ENCODE data around the gene RNASE12.
"Not testable (repeated sequence)": the region's sequence is repeated elsewhere in the genome, so short reads cannot be mapped to it uniquely, and the experiment has no call there.

The RNASE12 gene

DNA sequence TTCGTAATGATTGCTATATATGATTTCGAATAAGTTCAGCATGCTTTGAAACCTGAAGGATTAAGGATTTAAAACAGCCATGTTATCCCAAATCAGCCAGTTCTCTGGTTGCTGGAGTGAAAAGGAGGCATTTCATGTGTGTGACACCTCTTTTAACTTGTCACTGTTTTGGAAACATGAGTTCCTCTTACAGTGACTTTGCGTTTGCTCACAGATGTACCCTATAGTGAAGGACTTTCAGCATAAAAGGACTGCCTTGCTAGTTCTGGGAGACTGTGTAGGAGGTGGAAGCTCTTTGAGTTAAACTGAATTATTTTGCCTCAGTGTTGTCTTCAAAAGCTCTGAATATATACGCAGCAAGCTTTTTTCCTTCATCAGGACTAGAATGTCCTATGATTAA lies 10.9 kb downstream of the RNASE12 start:
- DNase-seq (ENCODE audit: low spot score), result no peak

DNA sequence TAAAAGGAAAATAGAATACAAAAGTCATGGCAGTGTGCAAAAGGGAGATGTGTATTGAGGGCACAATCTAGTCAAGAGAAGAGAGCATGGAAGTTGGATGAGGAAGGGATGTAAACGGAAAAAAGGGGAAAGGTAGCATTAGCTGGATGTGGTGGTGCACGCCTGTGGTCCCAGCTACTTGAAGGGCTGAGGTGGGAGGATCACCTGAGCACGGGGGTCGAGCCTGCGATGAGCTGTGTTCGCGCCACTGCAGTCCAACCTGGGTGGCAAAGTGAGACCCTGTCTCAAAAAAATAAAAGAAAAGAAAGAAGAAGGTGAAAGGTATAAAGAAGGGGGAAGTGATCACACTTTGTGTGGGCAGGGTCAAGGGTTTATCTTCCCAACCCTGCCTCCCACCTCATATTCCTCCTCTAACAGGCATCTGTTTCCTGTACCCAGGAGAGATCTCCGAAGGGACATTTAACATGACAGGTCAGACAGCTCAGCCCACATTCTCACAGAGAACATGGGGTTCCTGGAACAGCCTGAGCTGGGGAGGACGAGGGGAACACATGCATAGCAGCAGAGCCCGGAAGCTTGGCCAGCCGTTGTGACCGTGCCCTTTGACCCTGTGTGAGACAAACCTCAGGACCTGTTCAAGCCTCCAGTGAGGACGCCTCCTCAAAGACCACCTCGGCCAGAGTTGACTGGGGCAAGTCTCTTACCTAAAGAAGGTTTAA lies 12.2 kb downstream of the RNASE12 start:
- no peak for DNase-seq (ENCODE audit: low spot score)

- DNase-seq (ENCODE audit: low spot score), result no peak
These were observed 12.9 kb downstream of the RNASE12 start for GRCh38 chr14:20578325-20578724.

GRCh38 chr14:20572382-20572990 lies 18.7 kb downstream of the RNASE12 start:
- not testable (repeated sequence) for DNase-seq (ENCODE audit: low spot score)

DNA sequence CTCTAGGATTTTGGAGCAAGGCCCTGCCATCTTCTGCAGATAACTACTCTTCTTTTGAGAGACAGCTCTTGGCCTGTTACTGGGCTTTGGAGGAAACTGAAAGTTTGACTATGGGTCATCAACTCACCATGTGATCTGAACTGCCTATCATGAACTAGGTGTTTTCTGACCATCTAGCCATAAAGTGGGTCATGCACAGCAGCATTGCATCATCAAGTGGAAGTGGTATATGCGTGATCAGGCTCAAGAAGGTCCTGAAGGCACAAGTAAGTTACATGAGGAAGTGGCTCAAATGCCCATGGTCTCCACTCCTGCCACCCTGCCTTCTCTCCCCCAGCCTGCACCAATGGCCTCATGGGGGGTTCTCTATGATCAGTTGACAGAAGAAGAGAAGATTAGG lies 20.5 kb downstream of the RNASE12 start:
- not testable (repeated sequence) for DNase-seq (ENCODE audit: low spot score)

DNA sequence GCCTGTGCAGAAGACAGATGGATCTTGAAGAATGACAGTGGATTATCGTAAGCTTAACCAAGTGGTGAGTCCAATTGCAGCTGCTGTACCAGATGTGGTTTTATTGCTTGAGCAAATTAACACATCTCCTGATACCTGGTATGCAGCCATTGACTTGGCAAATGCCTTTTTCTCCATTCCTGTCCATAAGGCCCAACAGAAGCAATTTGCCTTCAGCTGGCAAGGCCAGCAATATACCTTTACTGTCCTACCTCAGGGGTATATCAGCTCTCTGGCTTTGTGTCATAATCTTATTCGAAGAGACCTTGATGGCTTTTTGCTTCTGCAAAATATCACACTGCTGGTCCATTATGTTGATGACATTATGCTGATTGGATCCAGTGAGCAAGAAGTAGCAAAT lies 21.3 kb downstream of the RNASE12 start:
- DNase-seq (ENCODE audit: low spot score), result not testable (repeated sequence)

GRCh38 chr14:20569066-20569465 lies 22.1 kb downstream of the RNASE12 start:
- no peak for DNase-seq (ENCODE audit: low spot score)

- DNase-seq (ENCODE audit: low spot score), result no peak
These were observed 22.8 kb downstream of the RNASE12 start for GRCh38 chr14:20568393-20568792.

GRCh38 chr14:20567199-20567598 lies 24.0 kb downstream of the RNASE12 start:
- DNase-seq (ENCODE audit: low spot score), result not testable (repeated sequence)

DNA sequence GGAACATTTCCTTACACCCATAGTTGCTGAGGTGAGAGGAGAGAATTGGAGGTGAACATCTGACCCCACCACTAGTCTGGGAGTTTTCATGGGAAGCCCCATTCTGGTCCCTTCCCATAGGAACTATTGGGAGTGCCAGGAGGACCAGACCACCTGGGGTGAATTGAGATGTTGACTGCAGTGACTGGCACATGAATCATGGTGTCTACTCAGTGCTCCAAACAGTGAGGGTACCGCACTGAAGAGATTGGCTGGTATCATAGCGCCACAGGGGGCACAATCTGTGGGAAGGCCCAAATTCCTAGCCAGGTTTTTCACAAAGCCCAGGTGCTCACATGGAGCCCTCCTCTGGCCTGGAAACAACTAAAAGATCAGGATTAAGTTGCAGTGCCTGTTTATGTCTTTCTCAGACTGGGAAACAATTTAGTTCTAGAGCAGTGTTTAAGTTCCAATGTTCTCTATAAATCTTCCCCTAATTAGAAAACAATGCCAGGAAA lies 26.6 kb downstream of the RNASE12 start:
- DNase-seq (ENCODE audit: low spot score), result no peak

DNA sequence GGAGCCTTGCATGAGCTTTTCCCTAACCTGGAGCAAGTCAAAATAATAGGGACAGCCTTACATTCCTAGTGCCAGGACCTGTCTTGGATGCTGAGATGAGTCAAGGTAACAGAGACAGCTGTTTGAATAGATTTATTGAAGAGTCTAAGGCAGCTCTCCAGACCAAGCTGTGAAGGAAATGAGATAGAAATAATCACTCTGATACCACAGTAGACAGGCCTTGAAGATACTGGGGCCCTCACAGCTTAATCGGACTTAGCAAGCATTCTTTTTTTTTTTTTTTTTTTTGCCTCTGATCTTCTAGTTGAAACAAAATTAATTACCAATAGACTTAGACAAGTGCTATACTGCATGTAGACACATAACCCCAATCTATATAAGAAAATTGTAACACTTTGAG lies 27.2 kb downstream of the RNASE12 start:
- no peak for DNase-seq (ENCODE audit: low spot score)

- DNase-seq (ENCODE audit: low spot score), result no peak
These were observed 30.2 kb downstream of the RNASE12 start, which contains the start of gene RNASE9 for GRCh38 chr14:20560961-20561360. Gene RNASE9 (minus strand): TSS chr14:20561047.

DNA sequence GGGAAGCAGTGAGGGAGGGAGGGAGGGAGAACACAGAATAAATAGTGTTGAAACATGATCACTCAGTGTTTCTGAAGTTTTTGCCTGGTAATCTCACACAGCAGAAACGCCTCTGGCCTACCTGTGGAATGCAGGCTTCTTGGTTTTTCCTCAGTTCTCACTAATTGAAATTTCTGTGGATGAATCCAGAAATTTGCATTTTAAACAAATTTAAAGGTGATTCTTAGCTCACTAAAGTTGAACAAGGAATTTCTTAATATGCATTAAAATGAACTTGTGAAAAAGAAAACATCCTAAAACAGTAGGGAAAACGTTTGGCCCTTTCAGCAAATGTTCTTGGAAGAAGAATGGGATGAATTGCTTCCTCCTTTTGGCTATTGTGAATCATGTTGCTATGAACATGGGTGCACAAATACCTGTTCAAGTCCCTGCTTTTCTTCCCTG lies 31.7 kb downstream of the RNASE12 start:
- no peak for DNase-seq (ENCODE audit: low spot score)

DNA sequence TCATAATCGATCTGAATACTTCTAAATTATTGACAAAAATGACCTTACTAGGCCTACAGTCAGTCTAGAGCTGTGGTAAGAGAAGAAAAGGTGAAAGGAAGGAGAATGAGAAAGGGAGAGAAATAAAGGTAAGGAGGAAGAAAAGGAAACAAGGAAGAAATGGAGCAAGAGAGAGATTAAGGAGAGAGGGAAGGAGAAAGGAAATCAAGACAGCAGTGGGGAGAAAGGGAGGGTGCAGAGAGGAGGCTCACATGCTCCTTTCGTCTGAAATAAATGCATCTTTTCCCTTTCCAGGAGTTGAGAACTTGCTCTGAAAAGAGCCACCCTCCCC lies 34.0 kb downstream of the RNASE12 start:
- DNase-seq (ENCODE audit: low spot score), result no peak

DNA sequence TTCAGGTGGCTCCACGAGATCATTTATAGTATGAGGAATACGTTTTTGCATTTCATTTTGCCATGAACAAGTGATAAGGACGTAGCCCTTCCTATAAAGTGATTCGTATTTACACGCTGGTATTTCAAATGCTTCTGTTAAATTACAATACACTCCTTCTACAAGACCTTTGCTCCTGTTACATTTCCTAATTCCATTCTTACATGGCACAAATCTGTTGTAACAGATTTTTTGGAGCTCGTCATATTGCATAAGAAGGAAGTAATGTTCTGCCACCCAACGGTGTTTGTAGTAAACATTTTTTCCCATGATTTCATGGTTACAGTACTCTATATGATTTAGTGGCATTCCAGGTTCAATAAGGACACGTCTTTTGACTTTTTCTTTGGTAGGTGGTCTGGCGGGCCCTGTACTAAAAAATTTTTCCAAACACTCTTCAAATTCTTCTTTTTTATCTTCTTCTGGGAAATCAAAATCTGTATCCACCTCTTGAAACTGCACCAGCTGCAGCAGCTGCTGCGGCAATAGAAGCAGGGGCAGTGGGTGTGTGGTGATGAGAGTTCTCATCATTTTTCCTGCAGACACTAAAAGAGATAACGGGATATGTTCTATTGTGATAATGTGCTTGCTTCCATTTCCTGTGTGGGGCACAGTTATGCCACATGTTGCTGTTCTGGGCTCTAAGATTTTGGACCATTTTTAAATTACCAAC lies 34.5 kb downstream of the RNASE12 start:
- DNase-seq (ENCODE audit: low spot score), result no peak

DNA sequence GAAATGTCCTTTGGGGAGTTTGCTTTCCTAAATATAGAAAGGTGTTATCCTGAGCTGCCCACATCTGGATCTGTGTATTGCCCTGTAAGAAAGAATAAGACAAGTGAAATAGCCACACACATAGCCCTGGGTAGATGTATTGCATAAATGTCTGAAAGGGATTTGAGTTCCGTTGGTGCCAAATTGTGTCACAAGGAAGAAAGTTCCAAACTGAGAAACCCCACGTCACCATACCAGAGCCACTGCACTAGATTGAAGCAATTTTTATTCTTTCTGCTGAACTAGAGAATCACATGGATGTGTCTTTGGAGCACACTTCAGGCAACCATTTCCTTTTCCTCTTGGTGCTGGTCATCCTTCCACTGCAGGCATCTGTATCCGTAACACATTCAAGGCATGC lies 35.3 kb downstream of the RNASE12 start:
- DNase-seq (ENCODE audit: low spot score), result no peak

DNA sequence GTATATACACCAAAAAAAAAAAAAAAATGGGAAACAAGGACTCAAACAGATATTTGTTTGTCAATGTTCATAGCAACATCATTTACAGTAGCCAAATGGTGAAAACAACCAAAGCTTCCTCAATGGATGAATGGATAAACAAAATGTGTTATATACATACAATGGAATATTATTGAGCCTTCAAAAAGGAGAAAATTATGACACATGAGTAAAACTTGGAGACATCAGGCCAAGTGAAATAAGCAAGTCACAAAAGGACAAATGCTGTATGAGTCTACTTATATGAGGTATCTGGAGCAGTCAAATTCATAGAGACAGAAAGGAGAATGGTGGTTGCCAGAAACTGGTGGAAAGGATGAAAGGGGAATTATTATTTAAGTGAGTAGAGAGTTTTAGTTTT lies 38.2 kb downstream of the RNASE12 start:
- DNase-seq (ENCODE audit: low spot score), result no peak

DNA sequence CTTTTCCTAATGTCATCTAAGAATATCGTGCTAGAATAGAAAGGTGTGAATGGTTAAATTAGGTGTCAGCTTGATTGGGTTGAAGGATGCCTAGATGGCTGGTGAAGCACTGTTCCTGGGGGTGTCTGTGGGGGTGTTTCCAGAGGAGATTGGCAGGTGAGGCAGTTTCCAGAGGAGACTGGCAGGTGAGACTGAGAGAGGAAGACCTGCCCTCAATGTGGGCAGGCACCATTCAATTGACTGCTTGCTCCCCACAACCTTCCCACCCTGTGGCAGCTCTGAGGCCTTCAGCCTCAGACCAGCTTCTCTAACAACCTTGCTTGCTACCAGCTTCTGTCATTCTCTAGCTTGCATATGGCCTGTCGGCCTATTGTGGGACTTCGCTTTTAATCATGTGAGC lies 39.6 kb downstream of the RNASE12 start:
- no peak for DNase-seq (ENCODE audit: low spot score)

GRCh38 chr14:20550926-20551325 lies 40.2 kb downstream of the RNASE12 start:
- DNase-seq (ENCODE audit: low spot score), result no peak

DNA sequence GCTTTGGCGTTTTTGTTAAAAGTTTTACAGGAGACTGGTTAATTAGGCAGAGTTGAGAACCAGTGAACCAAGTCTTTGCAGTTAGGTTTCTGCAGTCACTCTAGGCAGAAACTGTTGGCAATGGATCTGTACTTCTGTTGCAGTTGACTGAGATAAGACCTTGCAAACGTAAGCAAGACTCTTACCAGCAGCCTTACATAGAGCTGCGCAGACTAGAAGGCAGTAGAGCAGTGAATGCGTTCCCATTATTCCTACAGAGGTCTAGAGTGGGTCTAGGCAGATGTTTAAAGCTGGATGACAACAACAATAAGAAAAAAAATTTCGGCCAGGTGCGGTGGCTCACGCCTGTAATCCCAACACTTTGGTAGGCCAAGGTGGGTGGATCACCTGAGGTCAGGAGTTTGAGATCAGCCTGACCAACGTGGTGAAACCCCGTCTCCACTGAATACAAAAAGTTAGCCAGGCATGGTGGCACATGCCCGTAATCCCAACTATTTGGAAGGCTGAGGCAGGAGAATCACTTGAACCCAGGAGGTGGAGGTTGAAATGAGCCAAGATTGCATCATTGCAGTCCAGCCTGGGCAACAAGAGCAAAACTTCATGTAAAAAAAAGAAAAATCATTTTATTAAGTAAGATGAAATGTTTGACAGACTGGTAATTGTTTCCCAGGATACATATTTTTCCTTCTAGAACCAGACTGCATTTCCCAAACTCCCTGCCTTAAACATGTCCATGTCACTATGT lies 42.6 kb downstream of the RNASE12 start:
- DNase-seq (ENCODE audit: low spot score), result no peak

GRCh38 chr14:20546877-20547276 lies 44.3 kb downstream of the RNASE12 start:
- no peak for DNase-seq (ENCODE audit: low spot score)

Measured in CD4-positive, alpha-beta T cell treated with Interleukin-2 at 100 ng/mL for 4 hours (primary cell).